ENCODE results near the gene TIMM17A.
"Not testable (repeated sequence)": the region's sequence is repeated elsewhere in the genome, so short reads cannot be mapped to it uniquely, and the experiment has no call there.

TIMM17A gene

DNA sequence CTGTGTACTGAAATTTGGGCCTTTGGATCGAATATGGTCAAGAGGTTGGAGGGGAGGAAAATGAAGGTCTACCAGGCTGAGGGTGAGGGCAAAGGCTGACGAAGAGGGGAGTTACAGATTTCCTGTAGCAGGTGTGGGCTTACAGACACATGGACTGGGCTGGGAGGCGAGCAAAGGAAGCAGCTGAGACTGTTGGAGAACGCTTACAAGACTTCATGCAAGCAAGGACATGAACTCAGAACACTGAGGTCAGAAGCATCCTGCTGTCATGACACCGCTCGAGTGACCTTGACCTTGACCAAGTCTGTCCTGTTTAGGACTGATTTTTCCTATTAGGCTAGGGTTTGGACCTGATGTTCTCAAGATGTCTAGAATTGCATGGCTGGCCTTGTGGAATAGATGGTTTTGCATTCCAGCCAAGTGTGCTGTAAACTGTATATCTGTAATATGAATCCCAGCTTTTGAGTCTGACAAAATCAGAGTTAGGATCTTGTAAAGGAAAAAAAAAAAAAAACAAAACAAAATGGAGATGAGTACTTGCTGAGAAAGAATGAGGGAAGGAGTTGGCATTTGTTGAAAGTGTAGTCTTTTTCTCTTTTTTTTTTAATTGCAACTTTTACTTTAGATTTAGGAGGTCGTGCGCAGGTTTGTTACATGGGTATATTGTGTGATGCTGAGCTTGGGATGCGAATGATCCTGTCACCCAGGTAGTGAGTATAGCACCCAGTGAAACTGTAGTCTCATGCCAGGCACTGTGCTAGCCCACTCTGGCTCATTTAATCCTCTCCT is 60.9 kb downstream of the TIMM17A start:
- peak; percentile 42 for DNase-seq (ENCODE audit: low spot score)

GRCh38 chr1:202016811-202017748 is 61.8 kb downstream of the TIMM17A start:
- no peak for DNase-seq (ENCODE audit: low spot score)

DNA sequence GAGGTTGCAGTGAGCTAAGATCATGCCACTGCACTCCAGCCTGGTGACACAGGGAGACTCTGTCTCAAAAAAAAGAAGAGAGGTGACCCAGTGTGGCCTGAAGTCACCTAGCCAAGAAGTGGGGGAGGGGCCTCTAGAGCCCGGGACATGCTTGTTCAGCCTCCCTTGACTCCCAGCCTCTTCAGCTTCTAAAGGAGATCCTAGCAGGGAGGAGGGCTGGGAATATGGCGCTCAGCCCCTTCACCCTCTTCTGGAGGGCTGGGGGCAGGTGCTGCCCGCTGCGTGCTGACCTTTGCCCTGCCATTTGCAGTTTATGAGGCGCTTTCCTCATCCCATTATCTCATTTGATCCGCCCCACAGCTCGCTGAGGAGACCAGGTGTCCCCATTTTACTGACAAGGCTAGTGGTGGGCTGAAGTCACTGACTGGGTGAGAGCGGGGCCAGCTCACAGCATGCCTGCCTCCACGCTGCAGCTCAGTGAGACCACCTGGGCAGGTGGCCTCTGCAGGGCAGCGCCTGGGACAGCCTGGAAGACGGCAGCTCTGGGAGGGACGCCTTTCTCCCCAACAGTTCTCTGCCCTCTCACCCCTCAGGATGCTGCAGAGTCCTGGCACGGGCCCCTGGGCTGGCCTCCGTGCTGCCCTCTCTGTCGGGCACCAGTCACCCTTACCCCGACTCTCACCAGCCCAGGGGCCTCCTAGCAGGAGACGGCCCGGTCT is 62.6 kb downstream of the TIMM17A start:
- DNase-seq (ENCODE audit: low spot score) = no peak

DNA sequence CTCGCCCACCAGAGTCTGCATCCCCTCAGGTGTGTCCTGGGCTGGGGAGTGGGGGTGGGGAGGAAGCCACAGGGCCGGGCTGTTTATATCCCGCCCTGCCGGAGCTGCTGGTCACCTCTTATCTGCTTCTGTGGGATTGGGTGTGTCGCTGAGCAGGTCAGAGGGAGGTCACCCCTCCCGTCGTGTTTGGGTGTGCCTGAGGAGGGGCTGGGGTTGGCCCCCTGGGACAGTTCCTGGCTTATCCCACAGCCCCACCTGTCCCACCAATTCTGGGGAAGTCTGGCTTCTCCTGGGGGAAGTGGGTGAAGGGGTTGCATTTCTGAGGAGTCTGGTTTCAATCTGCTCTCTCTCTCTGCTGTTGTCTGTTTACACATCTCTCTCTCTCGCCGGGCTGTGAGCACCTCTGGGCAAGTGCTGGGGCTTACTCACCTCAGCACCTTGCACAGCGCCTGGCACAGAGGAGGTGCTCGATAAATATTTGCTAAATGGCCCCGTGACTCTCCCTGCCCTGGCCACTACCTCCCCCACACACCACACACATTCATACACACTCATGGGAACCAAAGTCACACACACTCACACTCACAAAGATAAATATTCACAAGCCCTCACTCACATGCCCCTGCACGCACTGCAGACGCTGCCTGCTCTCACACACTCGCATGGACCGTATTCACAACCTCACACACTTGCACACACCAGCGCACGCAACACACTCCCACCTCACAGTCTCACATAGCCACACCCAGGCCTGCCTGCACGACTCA is 63.3 kb downstream of the TIMM17A start:
- no peak for DNase-seq (ENCODE audit: low spot score)

GRCh38 chr1:202019235-202019558 is 63.9 kb downstream of the TIMM17A start:
- not testable (repeated sequence) for DNase-seq (ENCODE audit: low spot score)

Measured in AG08396 (cell line).